ENCODE measurements around the gene NT5E.

The NT5E gene

DNA sequence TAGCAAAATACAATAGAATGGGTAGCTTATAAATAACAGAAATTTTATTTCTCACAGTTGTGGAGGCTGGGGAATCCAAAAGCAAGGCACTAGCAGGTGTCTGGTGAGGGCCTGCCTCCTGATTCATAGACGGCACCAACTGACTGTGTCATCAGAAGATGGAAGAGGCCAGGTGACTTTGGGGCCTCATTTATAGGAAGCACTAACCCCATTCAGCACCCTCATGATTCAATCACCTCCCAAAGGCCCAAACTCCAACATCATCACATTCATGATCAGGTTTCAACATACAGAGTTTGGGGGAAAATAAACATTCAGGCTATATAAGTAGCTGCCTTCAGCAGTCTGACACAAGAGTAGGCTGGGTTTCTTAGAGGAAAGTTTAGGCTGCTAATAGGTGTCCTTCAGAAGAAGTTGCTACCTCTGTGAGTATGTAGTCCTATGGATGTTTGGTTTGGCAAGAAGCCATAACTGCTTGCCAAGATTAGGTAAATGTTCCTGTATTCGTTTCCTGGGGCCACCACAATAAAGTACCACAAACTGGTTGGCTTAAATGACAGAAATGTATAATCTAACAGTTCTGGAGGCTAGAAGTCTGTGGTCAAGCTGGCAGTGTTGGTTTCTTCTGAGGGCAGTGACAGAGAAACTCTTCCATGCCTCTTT lies 48.8 kb downstream of the NT5E start (continued):
- TF ChIP-seq HIC1 (tag by site-specific recombination; IDR thresholded peaks at IDR 0.05) (no peak), ZNF837 (tag by site-specific recombination; IDR thresholded peaks at IDR 0.05) (no peak), ZNF248 (tag by site-specific recombination; IDR thresholded peaks at IDR 0.05) (no peak), ZNF426 (tag by site-specific recombination; IDR thresholded peaks at IDR 0.05) (no peak), ZBTB26 (tag by site-specific recombination; optimal IDR thresholded peaks at IDR 0.05) (no peak), ZBTB49 (tag by site-specific recombination; IDR thresholded peaks at IDR 0.05; ENCODE audit: low read depth) (no peak), KLF16 (tag by site-specific recombination; IDR thresholded peaks at IDR 0.05) (no peak), BCL11B (tag by site-specific recombination; IDR thresholded peaks at IDR 0.05; ENCODE audit: low read depth) (no peak), ZNF391 (tag by site-specific recombination; IDR thresholded peaks at IDR 0.05; ENCODE audit: borderline replicate concordance, low read depth) (no peak), MZF1 (tag by site-specific recombination; IDR thresholded peaks at IDR 0.05; ENCODE audit: borderline replicate concordance) (peak; percentile 18; the same call in 1 of the 2 replicates), ZSCAN5A (tag by site-specific recombination; IDR thresholded peaks at IDR 0.05) (no peak), PRDM6 (tag by site-specific recombination; IDR thresholded peaks at IDR 0.05) (peak; percentile 83), ZNF416 (tag by site-specific recombination; IDR thresholded peaks at IDR 0.05) (no peak), ZNF530 (tag by site-specific recombination; IDR thresholded peaks at IDR 0.05; ENCODE audit: low read depth) (no peak), ZNF76 (tag by site-specific recombination; IDR thresholded peaks at IDR 0.05; ENCODE audit: borderline replicate concordance, low read depth) (no peak), ZNF473 (tag by site-specific recombination; IDR thresholded peaks at IDR 0.05) (no peak), GLIS2 (tag by site-specific recombination; IDR thresholded peaks at IDR 0.05) (no peak), ZNF10 (tag by site-specific recombination; IDR thresholded peaks at IDR 0.05) (peak; percentile 22; the same call in 1 of the 2 replicates), ZNF830 (tag by site-specific recombination; IDR thresholded peaks at IDR 0.05; ENCODE audit: low read depth) (no peak), WT1 (tag by site-specific recombination; IDR thresholded peaks at IDR 0.05) (no peak), ZNF555 (tag by site-specific recombination; conservative IDR thresholded peaks at IDR 0.05) (no peak)
- TF ChIP-seq, protein P1, sequence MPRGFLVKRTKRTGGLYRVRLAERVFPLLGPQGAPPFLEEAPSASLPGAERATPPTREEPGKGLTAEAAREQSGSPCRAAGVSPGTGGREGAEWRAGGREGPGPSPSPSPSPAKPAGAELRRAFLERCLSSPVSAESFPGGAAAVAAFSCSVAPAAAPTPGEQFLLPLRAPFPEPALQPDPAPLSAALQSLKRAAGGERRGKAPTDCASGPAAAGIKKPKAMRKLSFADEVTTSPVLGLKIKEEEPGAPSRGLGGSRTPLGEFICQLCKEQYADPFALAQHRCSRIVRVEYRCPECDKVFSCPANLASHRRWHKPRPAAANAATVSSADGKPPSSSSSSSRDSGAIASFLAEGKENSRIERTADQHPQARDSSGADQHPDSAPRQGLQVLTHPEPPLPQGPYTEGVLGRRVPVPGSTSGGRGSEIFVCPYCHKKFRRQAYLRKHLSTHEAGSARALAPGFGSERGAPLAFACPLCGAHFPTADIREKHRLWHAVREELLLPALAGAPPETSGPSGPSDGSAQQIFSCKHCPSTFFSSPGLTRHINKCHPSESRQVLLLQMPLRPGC (tag by site-specific recombination; IDR thresholded peaks at IDR 0.05): no peak
- TF ChIP-seq, protein P2, sequence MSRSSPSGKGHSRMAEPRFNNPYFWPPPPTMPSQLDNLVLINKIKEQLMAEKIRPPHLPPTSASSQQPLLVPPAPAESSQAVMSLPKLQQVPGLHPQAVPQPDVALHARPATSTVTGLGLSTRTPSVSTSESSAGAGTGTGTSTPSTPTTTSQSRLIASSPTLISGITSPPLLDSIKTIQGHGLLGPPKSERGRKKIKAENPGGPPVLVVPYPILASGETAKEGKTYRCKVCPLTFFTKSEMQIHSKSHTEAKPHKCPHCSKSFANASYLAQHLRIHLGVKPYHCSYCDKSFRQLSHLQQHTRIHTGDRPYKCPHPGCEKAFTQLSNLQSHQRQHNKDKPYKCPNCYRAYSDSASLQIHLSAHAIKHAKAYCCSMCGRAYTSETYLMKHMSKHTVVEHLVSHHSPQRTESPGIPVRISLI (tag by site-specific recombination; IDR thresholded peaks at IDR 0.05): no peak
- TF ChIP-seq, protein P3, sequence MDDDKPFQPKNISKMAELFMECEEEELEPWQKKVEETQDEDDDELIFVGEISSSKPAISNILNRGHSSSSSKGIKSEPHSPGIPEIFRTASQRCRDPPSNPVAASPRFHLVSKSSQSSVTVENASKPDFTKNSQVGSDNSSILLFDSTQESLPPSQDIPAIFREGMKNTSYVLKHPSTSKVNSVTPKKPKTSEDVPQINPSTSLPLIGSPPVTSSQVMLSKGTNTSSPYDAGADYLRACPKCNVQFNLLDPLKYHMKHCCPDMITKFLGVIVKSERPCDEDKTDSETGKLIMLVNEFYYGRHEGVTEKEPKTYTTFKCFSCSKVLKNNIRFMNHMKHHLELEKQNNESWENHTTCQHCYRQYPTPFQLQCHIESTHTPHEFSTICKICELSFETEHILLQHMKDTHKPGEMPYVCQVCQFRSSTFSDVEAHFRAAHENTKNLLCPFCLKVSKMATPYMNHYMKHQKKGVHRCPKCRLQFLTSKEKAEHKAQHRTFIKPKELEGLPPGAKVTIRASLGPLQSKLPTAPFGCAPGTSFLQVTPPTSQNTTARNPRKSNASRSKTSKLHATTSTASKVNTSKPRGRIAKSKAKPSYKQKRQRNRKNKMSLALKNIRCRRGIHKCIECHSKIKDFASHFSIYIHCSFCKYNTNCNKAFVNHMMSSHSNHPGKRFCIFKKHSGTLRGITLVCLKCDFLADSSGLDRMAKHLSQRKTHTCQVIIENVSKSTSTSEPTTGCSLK (tag by site-specific recombination; IDR thresholded peaks at IDR 0.05): no peak
